GM21390 (cell line): ENCODE results near the gene YIF1B.
"Not testable (repeated sequence)": the region's sequence is repeated elsewhere in the genome, so short reads cannot be mapped to it uniquely, and the experiment has no call there.

Experiments used
- ATAC-seq: cut with Tn5 transposase; IDR thresholded peaks from one replicate; pipeline ENCODE4 v1.9.1; 2021; ENCODE audit not compliant: unreplicated experiment

The YIF1B gene, protein sequence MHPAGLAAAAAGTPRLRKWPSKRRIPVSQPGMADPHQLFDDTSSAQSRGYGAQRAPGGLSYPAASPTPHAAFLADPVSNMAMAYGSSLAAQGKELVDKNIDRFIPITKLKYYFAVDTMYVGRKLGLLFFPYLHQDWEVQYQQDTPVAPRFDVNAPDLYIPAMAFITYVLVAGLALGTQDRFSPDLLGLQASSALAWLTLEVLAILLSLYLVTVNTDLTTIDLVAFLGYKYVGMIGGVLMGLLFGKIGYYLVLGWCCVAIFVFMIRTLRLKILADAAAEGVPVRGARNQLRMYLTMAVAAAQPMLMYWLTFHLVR

GRCh38 chr19:38315657-38316476 is at the start of gene YIF1B:
YIF1B (minus strand) TSS chr19:38315947; CDS start chr19:38315917, 30 bp downstream.
- peak; percentile 77 for ATAC-seq

DNA sequence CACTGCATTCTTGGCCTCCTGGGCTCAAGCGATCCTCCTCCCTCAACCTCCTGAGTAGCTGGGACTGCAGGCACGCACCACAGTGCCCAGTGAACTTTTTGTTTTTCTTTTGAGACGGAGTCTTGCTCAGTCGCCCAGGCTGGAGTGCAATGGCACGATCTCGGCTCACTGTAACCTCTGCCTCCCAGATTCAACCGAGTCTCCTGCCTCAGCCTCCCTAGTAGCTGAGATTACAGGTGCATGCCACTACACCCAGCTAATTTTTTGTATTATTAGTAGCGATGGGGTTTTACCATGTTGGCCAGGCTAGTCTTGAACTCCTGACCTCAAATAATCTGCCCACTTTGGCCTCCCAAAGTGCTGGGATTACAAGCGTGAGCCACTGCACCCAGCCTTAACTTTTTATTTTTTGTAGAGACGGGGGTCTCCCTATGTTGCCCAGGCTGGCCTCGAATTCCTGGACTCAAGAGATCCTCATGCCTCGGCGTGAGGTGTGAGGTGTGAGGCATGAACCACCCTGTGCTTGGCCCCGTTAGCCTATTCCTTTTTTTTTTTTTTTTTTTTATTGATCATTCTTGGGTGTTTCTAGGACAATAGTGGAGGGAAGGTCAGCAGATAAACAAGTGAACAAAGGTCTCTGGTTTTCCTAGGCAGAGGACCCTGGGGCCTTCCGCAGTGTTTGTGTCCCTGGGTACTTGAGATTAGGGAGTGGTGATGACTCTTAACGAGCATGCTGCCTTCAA is 47.4 kb upstream of the YIF1B start:
- ATAC-seq, result not testable (repeated sequence)

GRCh38 chr19:38362076-38362945 is 46.6 kb upstream of the YIF1B start:
- no peak for ATAC-seq

DNA sequence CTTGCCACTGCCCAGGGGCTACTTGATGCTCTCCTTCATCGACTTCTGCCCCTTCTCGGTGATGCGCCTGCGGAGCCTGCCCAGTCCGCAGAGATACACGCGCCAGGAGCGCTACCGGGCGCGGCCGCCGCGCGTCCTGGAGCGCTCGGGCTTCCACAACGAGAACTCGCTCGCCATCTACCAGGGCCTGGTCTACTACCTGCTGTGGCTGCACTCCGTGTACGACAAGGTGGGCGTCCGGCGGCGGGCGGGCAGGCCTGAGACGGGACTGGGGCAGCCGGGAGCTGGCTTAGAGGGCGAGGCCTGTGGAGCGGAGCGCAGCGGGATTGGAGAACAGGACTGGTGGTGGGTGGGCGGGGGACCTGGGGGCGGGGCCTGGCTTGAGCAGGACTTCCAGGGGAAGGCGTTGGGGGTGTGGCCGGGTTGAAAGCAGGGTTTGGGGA is 45.9 kb upstream of the YIF1B start:
- no peak for ATAC-seq

GRCh38 chr19:38360839-38361631 is 45.3 kb upstream of the YIF1B start:
- ATAC-seq, result no peak

DNA sequence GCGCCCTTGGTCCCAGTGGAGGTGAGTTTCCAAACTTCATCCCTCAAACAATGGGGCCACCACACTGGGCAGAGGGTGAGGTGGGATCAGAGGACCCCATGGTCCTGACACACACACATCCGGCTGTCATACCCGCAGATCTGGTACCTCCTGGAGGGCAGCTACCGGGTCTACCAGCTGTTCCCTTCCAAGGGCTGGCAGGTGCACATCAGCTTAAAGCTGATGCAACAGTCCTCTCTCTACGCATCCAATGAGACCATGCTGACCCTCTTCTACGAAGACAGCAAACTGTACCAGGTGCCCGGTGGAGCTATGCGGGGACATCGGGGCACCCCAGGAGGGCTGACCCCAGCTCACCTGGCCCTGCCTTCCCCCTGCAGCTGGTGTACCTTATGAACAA is 44.6 kb upstream of the YIF1B start:
- no peak for ATAC-seq

- ATAC-seq, result no peak
Observed at GRCh38 chr19:38359242-38360021, 43.7 kb upstream of the YIF1B start.

DNA sequence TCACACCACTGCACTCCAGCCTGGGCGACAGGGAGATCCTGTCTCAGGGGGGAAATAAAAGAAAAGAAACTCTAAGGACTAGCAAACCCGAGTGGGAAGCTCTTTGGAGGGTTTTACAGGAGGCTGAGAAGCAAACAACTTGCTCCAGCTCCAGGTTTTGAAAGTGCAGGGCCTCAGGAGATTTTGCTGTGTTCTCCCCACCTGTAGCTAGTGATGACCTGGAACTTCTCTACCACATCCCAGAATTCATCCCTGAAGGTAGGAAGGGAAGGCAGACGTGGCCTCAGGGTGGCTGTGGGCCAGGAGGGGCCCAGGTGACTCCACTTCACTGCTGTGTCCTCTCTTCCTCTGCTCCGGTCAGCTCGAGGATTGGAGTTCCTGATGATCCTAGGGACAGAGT is 42.3 kb upstream of the YIF1B start:
- no peak for ATAC-seq

DNA sequence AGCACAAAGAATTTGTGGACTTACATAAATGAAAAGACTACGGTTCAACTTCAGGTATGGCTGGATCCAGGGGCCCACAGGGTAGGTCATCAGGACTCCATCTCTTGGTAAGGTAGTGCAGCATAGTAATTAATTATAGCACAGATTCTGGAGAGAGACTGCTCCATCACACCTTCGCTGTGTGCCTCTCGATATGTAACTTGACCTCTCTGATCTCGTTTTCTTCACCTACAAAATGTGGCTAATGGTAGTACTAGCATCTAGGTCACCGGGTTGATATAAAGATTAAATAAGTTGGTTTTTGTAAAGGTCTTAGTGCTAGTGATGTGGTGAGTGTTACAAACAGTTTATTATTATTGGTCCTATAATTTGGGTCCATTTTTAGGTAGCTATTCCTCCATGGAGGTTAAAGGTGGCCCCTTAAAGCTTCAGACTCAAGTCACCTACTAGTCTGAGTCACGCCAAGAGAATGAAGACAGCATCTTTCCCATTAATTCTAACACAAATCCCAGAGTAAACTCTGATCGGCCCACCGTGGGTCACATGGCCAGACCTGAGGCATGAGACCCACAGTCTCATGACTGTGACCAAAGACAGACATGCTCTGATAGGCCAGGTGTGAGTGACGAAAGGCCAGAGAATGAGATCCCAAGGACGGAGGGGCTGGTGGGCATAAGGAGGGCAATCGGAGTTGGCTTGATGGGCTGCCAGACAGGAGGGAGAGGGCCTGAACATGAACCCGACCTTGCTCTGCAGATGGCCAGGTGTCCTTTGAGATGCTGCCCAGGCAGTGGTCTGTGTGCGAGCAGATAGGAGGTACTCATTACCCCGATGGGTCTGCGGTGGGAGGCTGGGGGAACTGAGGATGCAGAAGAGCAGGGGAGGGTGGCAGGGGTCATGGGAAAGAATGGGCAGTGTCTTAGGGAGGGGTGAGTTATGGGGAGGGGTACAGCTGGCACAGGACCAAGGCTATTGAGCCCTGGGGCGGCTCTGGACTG is 40.3 kb upstream of the YIF1B start:
- no peak for ATAC-seq

GRCh38 chr19:38352611-38353010 is 36.9 kb upstream of the YIF1B start:
- no peak for ATAC-seq

DNA sequence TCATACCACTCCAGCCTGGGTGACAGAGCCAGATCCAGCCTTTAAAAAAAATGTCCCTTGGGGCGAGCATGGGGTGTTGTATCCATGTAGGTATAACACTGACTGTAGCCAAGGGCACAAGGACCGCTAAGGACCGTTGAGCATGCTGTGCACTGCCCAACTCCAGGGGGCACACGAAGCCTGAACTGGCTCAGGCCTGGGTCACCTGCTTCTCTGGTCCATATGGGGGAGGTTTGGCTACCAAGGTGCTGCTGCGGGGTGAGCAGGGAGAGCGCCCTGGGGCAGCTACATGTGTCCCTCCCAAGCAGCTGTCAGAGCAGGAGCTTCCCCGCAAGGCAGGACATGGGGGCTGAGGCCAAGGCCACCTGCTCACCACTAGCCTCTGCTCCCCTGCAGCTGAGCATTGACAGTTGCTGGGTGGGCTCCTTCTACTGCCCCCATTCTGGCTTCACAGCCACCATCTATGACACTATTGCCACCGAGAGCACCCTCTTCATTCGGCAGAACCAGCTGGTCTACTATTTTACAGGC is 36.2 kb upstream of the YIF1B start:
- ATAC-seq, result no peak

DNA sequence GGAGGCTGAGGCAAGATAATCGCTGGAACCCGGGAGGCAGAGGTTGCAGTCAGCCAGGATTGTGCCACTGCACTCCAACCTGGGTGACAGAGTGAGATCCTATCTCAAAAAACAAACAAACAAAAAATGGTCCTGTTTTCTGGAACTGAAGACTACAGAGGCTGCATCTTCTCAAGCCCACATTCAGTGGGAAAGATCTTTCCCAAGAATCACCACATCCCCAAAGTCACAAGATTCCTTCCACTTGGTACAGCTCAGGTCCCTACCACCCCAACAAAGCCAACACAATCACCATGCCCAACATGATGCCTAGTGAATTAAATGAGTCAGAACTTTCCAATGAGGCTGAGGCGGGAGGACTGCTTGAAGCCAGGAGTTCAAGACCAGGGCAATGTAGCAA is 35.1 kb upstream of the YIF1B start:
- ATAC-seq, result no peak

DNA sequence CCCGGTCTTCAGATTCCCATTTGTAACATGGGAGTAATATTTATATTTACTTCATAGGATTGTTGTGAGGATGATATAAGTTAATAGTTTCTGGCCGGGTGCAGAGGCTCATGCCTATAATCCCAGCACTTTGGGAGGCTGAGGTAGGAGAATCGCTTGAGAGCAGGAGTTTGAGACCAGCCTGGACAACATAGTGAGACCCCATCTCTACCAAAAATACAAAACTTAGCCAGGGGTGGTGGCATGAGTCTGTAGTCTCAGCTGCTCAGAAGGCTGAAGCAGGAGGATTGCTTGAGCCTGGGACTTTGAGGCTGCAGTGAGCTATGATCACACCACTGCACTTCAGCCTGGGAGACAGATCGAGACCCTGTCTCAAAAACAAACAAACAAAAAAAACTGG is 31.1 kb upstream of the YIF1B start:
- ATAC-seq, result no peak

DNA sequence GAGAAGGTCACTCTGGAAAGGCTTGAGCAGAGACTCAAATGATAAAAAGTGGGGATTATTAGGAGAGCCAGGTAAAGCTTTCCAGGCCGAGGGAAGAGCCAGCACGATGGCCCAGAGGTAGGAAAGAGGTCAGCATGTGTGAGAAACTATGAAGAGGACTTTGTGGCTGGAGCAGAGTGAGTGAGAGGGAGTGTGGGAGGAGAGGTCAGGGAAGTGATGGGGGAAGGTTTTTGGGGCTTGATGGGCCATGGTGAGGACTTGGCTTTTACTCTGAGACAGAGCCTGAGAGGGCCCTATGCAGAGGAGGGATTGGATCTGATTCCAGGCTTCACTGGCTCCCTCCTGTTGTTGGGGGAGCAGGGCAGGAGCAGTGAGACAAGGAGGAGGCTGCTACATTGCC is 25.2 kb upstream of the YIF1B start:
- no peak for ATAC-seq

DNA sequence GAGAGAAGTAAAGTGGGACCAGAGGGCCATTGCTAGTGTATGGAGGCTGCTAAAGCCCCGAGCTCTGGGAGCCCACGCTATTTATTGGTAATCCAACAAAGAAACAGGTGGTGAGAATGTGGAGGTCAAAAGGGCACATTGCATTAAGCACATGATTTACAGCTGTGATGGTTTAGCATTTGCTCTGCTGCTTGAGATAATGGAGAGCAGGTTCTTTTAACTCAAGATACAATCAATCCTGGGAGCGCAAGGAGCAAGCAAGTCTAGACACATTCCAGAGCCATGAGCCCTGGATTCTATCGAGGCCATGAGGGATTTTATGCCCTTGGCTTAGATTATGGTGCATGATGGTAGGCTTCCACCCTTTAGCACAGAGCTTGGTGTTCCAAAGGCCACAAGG is 23.3 kb upstream of the YIF1B start:
- not testable (repeated sequence) for ATAC-seq

- ATAC-seq, result no peak
Observed at GRCh38 chr19:38337360-38337653, 21.6 kb upstream of the YIF1B start.

DNA sequence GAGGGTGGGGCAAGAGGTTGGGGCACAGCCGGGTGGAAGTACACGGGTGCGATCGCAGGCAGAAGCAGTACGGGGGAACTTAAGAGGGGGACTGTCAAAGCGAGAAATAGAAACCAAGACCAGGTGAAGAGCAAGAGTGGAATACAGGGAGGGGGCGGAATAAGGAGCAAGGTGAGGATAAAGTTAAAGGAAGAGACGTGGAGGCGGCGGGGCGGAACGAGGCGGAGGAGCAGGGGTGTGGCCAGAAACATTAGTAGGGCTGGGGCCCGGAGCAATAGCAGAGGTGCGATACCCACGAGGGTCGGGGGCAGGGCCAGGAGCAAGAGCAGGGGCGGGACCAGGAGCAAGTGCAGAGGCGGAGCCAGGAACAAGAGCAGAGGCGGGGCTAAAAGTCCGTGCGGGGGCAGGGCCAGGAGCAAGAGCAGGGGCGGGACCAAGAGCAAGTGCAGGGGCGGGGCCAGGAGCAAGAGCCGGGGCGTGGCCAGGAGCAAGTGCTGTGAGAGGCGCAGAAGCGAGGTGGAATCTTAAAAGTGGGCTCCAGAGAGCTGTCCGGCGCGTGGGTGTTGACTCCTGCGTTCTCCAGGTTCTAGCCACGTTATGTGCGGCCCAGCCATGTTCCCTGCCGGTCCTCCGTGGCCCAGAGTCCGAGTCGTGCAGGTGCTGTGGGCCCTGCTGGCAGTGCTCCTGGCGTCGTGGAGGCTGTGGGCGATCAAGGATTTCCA is 21.1 kb upstream of the YIF1B start:
- ATAC-seq, result peak; percentile 50
